Glomerular visceral epithelial cell (primary cell): ENCODE data around the gene FUT7.

Source experiments
- DNase-seq: peaks from one replicate; pipeline ENCODE4 v3.0.0-alpha.2; 2016; ENCODE audit errors: extremely low spot score

Gene FUT7

DNA sequence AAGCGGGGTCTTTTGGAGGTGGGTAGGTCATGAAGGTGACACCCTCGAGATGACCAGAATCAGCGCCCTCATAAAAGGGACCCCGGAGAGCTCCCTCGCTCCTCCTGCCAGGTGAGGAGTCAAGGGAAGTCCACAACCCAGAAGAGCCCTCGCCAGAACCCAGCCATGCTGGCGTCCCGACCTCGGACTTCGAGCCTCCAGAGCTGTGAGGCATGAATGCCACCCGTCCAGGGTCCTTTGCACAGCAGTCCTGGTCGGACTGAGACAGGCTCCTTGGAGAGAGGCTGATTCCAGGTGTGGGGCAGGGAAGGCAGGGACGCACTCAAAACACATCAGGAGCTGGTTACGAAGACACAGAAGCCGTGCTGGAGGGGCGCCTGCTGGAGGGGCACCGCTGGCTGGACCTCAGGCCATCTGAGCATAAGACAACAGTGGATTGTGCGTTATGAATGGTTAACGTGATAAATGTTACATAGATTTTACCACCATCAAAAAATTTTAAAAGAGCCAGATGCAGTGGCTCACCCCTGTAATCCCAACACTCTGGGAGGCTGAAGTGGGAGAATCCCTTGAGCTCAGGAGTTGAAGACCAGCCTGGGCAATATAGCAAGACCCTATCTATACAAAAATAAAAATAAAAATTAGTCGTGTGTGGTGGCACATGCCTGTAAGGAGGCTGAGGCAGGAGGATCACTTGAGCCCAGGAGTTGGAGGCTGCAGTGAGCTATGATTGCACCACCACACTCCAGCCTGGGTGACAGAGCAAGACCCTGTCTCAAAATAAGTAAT, 29.8 kb downstream of the FUT7 start:
- DNase-seq, result no peak

DNA sequence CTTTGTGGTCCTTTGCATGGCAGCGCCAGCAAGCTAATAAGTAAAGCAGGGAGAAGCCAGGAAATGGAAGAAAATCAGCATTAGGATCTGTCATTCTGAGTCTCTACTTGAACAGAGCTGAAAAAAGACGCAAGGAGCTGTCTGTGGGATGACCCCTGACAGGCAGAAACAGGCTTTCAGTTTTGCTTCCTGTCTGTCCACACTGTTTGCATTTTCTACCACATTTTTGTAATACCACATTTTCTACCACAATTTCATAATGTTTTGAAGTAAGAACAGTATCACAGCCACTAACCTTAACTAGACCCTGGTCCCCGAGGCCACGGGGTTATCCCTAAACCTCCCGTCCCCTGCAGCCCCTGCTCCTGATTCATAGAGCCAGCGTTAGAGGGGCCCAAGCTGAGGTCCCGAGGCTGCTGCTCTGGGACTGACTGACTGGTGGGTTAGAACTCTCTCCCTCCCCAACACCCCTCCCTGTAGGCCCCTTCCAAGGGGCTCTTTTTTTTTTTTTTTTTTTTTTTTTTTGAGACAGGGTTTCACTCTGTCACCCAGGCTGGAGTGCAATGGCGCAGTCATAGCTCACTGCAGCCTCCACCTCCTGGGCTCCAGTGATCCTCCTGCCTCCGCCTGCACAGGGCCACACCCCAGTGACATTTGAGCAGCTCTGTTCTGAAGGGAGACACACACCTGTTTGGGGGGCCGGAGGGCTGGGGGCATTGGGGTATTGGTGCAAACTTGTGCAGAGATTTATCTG, 31.5 kb downstream of the FUT7 start:
- DNase-seq, result no peak

DNA sequence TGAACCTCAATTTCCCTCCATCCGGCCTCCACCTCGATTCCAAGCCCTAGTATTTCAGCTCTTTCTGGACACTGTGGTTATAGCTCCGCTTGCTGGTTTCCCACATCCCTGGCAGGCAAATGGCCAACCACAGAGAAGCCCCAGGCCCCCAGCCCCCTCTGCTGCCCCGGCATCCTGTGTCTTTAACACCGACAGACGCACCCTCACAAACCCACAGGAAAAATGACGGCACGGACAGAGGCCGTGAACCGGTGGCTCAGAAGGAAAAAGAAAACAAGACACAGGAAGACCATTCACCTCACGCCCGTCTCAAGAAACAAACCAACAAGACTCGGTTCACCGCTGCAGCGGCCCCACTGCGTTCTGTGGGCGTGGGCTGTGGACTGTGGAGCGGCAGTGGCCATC, 34.1 kb downstream of the FUT7 start:
- peak; percentile 52 for DNase-seq

DNA sequence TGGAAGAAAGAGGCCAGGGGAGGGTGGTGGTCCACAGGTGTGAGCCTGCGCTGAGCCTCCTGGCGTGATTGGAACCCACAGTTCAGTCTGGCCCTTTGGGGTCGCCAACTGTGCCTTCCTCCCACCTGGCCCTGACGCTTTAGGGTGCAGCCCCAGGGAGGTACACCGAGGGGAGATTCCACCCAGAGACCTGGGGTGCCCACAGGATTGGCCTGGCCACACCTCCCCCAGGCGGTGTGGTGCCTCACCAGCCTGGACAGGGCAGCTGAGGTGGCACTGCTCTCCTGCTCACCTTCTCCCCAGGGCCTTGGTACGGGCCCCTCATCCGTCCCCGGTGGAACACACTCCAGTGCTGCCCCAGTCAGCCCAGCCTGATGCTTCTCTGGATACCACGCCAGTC, 34.5 kb downstream of the FUT7 start:
- DNase-seq, result no peak

- no peak for DNase-seq
Measured at GRCh38 chr9:136996361-136997292, 35.3 kb downstream of the FUT7 start, which contains the start of gene CLIC3. TSS of gene CLIC3 (minus strand) at chr9:136996568. CDS start at chr9:136996543, 25 bp downstream.

DNA sequence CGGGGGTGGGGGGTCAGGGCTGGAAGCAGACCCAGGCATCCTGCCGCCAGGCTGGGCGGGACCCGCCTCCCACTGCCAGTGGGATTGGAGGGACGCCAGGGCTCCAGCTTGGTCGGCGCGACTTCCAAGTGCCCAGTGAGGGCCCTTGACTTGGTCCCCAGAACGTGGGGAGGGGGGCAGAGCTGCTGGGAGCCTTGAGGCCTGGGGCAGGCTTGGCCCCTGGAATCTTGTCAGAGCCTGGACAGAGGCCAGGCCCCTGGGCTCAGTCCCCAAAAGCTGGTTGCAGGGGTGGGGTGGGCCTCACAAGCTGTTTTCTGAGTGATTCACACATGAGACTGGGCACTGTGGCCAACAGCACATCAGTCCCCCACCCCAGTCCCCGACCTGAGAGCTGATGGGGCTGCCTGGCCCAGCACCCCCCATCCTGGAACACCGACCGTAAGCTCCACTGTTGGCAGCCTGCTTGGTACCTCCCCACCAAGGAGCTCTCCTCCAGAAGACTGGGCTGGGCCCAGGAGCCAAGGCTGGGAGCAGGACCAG, 36.0 kb downstream of the FUT7 start:
- DNase-seq, result no peak

DNA sequence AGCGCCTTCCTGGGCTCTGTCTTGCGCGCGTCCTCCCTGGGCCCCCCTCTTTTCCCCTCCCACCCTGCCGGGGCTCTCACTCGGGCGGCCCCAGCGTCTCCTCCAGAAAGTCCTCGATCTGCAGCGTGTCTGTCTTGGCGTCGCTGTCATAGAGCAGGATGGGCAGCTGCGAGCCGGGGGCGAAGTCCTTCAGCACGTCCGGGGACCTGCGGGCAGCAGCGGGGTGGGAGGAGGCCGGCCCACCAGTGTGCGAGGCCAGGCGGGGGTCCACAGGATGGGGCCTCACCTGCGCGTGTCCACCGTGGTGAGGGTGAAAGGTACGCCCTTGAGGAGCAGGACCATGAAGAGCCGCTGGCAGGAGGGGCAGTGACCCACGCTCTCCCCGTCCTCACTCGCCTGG, 36.5 kb downstream of the FUT7 start:
- no peak for DNase-seq

GRCh38 chr9:136994888-136995230, 37.0 kb downstream of the FUT7 start:
- DNase-seq, result no peak

GRCh38 chr9:136994180-136994887, 37.6 kb downstream of the FUT7 start:
- no peak for DNase-seq

DNA sequence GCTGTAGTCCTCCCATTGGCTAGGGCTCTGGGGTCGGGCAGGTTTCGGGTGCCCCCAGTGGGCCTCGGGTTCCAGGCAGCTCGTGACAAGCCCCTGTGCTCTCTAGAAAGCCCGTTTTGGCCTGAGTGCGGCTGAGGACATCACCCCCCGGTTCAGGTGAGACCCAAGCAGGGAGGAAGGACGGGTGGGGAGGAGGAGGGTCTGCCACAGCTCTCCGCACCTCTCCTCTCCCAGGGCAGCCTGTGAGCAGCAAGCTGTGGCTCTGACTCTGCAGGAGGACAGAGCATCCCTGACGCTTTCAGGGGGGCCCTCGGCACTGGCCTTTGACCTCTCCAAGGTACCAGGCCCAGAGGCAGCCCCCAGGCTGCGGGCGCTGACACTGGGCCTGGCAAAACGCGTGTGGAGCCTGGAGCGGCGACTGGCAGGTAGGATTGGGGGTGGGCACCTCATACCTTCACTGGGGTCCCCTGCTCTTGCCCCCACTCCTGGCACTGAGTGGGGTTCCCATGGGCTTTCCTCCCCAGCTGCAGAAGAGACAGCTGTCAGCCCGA, 39.0 kb downstream of the FUT7 start:
- DNase-seq, result no peak

GRCh38 chr9:136991993-136992818, 39.7 kb downstream of the FUT7 start, which contains the start of gene PAXX:
TSS of gene PAXX (plus strand) at chr9:136992422. CDS start at chr9:136992444, 22 bp downstream.
- DNase-seq, result peak; percentile 94

- DNase-seq, result no peak
Measured at GRCh38 chr9:136990242-136990911, 41.5 kb downstream of the FUT7 start.

- DNase-seq, result no peak
Measured at GRCh38 chr9:136988872-136989271, 43.0 kb downstream of the FUT7 start.

- DNase-seq, result no peak
Measured at GRCh38 chr9:136985853-136986252, 46.0 kb downstream of the FUT7 start.

DNA sequence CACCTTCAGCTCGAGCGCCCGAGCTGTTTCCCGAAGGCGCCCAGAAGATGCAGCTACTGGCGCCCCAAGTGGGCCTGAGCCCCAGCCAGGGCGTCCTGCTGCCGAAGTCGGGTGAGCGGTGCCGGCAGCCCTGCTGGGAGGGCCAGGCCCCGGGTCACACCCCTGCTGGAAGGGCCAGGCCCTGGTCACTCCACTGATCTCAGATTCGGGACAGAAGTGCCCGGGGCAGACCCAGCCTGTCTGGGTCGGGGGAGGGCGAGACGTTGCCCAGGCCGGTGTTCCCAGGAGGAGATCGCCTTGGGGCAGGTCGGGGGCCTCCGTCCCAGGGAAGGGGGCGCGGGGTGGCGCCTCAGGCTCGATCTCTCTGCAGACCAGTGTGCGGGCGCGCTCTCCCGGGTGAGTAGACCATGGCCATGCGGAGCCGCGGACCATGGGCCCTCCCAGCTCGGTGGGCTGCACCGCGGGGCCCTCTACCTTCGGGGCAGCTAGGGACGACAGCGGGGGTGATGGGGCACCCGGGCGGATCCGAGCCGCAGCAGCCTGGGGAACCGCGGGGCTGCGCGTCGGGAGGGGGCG, 46.8 kb downstream of the FUT7 start:
- DNase-seq, result no peak

- no peak for DNase-seq
Measured at GRCh38 chr9:136984464-136985026, 47.3 kb downstream of the FUT7 start.

DNA sequence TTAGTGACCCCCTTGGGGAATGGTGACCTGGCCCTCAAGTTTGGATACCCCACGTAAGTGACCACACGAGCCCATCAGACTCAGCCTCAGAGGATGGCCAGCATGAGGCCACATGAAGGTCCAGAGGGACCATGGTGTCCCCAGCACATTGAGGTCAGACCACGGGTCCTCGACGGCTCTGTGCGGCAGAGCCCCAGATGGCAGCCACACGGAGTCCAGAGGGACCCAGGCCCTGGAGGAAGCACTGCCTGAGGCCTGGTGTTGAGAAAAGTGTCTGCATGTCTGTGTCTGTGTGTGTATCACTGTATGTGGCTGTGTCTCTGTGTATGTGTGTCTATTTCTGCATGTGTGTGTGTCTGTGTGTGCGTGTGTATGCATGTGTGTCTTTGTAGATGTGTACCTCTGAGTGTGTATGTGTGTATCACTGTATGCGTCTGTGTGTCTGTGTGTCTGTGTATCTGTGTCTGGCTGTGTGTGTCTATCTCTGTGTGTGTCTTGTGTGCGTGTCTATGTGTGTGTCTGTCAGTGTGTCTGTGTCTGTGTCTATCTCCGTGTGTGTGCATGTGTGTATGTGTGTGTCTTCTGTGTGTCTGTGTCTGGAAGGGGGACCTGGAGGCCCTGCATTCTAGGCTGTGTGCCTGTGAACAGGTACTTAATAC, 48.1 kb downstream of the FUT7 start:
- DNase-seq, result no peak

DNA sequence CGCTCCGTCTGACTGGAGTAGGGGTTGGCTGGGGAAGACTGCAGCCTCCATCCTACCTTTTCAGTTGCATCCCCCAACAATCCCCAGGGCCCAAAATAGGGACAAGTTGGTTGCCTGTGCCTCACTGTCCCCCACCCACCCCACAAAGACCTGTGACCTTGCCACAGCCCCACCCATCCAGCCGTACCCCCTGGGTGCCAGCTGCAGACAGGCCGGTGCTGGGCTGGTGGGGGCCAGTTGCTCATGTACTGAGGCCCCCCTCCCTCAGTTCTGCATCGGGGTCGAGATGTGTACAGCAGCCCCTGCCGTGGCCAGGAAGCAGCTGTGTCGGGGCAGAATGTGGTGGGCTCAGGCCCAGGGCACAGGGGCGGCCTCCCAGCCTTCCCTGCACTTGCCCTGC, 48.7 kb downstream of the FUT7 start:
- no peak for DNase-seq
